Nephron (organoid): Measurements from ENCODE around the gene DDX52.
A peak's percentile ranks its signal among the peaks of the same experiment; 100 is the strongest.
"Not testable (repeated sequence)": the region's sequence is repeated elsewhere in the genome, so short reads cannot be mapped to it uniquely, and the experiment has no call there.

Experiments
- H3K27ac Mint-ChIP-seq, 3 experiments: 2 replicates each; pipeline ENCODE4 v1.8.0; 2020; ENCODE audit warnings: mixed read lengths in 3 of 3, mild to moderate bottlenecking in 2 of 3, moderate library complexity in 1 of 3
- H3K27me3 Mint-ChIP-seq: 2 replicates; pipeline ENCODE4 v1.8.0; 2021; ENCODE audit warnings: low read depth, mild to moderate bottlenecking, moderate library complexity, mixed read lengths
- H3K36me3 Mint-ChIP-seq: 2 replicates; pipeline ENCODE4 v1.8.0; 2020; ENCODE audit warnings: low read depth, mixed read lengths
- H3K4me1 Mint-ChIP-seq: 2 replicates; pipeline ENCODE4 v1.8.0; 2020; ENCODE audit warnings: mixed read lengths
- H3K4me3 Mint-ChIP-seq, 3 experiments: 2 replicates each; pipeline ENCODE4 v1.8.0; 2020; ENCODE audit warnings: mild to moderate bottlenecking in 3 of 3, mixed read lengths in 3 of 3, moderate library complexity in 2 of 3
- H3K9me3 Mint-ChIP-seq: 2 replicates; pipeline ENCODE4 v1.8.0; 2020; ENCODE audit warnings: mixed read lengths
- CTCF ChIP-seq, 3 experiments: fragments of 200-600 bp; sonication (generic); IDR thresholded peaks; one replicate each; pipeline ENCODE4 v1.5.0; 2021; ENCODE audit warnings: antibody characterized with exemption in 3 of 3; ENCODE audit not compliant: unreplicated experiment in 3 of 3

DDX52 gene

GRCh38 chr17:37643118-37643766 is at the start of gene DDX52:
TSS of gene DDX52 (minus strand) at chr17:37643446. CDS start at chr17:37643420, 26 bp downstream.
- peak within 1 kb of the TSS; percentile 94 to 96 (median 95) for H3K27ac Mint-ChIP-seq
- peak within 1 kb of the TSS; percentile 90 to 96 (median 95) for H3K4me3 Mint-ChIP-seq
- H3K27me3 Mint-ChIP-seq, result peaks cover 43% of the 10 kb centered on the region
- H3K4me1 Mint-ChIP-seq, result peaks cover 25% of the 10 kb centered on the region
- H3K9me3 Mint-ChIP-seq, result no peaks in the 10 kb centered on the region
- H3K36me3 Mint-ChIP-seq, result peaks cover 30% of the 10 kb centered on the region
- no peak for TF ChIP-seq CTCF (IDR thresholded peaks at IDR 0.05; ENCODE audit: unreplicated experiment in 3 of 3)

GRCh38 chr17:37691807-37692206 is 48.6 kb upstream of the DDX52 start:
- Mint-ChIP-seq H3K4me1 (peaks cover 4% of the 10 kb centered on the region), H3K27ac (peak overlapping the region in 1 of 3 experiments; percentile 47), H3K9me3 (no peaks in the 10 kb centered on the region), H3K36me3 (peaks cover 33% of the 10 kb centered on the region), H3K4me3 (no peak overlapping the region), H3K27me3 (peaks cover 4% of the 10 kb centered on the region)
- TF ChIP-seq CTCF (IDR thresholded peaks at IDR 0.05; ENCODE audit: unreplicated experiment in 3 of 3), result no peak

GRCh38 chr17:37689317-37689716 is 46.1 kb upstream of the DDX52 start:
- Mint-ChIP-seq H3K4me1 (peaks cover 4% of the 10 kb centered on the region), H3K27me3 (peaks cover 4% of the 10 kb centered on the region), H3K4me3 (no peak overlapping the region), H3K9me3 (no peaks in the 10 kb centered on the region), H3K36me3 (peaks cover 20% of the 10 kb centered on the region), H3K27ac (no peak overlapping the region)
- no peak for TF ChIP-seq CTCF (IDR thresholded peaks at IDR 0.05; ENCODE audit: unreplicated experiment in 3 of 3)

- TF ChIP-seq CTCF (IDR thresholded peaks at IDR 0.05; ENCODE audit: unreplicated experiment in 3 of 3), result no peak
- no peak overlapping the region for H3K4me3 Mint-ChIP-seq
- peaks cover 15% of the 10 kb centered on the region for H3K4me1 Mint-ChIP-seq
- peak overlapping the region in 1 of 3 experiments; percentile 37 for H3K27ac Mint-ChIP-seq
- no peaks in the 10 kb centered on the region for H3K27me3 Mint-ChIP-seq
- peaks cover 8% of the 10 kb centered on the region for H3K36me3 Mint-ChIP-seq
- peaks cover 7% of the 10 kb centered on the region for H3K9me3 Mint-ChIP-seq
Observed at GRCh38 chr17:37683454-37683984, 40.3 kb upstream of the DDX52 start.

- no peak for TF ChIP-seq CTCF (IDR thresholded peaks at IDR 0.05; ENCODE audit: unreplicated experiment in 3 of 3)
- Mint-ChIP-seq H3K9me3 (peaks cover 9% of the 10 kb centered on the region), H3K4me3 (no peak overlapping the region)
Observed at GRCh38 chr17:37682007-37682406, 38.8 kb upstream of the DDX52 start.

GRCh38 chr17:37679995-37680394 is 36.7 kb upstream of the DDX52 start:
- H3K27me3 Mint-ChIP-seq, H3K4me3 Mint-ChIP-seq, H3K36me3 Mint-ChIP-seq, H3K27ac Mint-ChIP-seq, H3K9me3 Mint-ChIP-seq: not testable (repeated sequence)
- H3K4me1 Mint-ChIP-seq, result peaks cover 15% of the 10 kb centered on the region

More at GRCh38 chr17:37682007-37682406, 38.8 kb upstream of the DDX52 start:
- H3K4me1 Mint-ChIP-seq, result peaks cover 15% of the 10 kb centered on the region
- H3K27ac Mint-ChIP-seq, result no peak overlapping the region
- H3K36me3 Mint-ChIP-seq, result peaks cover 9% of the 10 kb centered on the region
- no peaks in the 10 kb centered on the region for H3K27me3 Mint-ChIP-seq
